Measurements from ENCODE around the gene KIF9. TPM values are rescaled to one million over a fixed set of nuclear protein-coding genes. Genes with fewer than 3 reads are reported as not detected.

The KIF9 gene
- total and polyA plus RNA-seq, 11 donors, result 5.2 to 19.2 (median 8.7) TPM

DNA sequence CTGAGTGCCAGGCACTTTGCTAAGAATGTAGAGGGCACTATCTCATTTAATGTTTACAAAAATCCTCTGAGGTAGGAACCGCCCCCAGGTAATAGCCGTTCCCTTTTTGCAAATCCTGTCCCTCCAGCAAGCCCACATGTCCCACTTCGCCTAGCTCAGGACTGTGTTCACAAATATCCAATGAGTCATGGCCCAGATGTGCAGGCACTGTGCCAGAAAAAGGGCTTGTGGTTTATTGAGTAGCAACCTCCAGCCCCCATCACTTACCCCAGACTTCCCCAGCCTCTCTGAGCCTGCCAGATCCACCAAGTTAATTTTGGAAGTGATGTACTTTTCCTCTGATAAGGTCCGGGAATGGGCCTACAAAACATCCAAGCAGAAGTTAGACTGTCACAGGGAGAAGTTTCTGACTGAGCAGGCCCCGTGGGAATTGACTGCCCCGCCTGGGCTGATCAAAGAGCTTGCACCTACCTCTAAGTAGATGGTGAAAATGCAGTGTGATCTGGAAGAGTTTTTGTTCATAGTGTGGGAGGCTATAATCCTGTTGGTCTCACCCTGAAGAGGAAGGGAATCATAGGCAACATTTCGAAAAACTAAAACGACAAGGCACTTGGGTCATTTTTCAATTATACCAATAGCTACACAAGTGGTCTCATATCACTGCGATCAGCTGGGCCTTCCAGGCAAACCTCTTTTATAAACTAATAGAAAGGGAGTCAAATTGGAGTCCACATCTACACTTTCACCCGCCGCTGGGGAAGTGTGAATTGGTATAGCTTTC is 15.7 kb downstream of the KIF9 start:
- ATAC-seq, result peak; percentile 94 to 97 (median 96)
- Histone ChIP-seq H3K27ac (peak overlapping the region; percentile 37 to 84 (median 65)), H3K27me3 (no peaks in the 10 kb centered on the region), H3K4me3 (no peak overlapping the region), H3K36me3 (peaks cover 0 to 4% (median 0%) of the 10 kb centered on the region in 9 donors), H3K9me3 (no peaks in the 10 kb centered on the region), H3K4me1 (peaks cover 0 to 29% (median 11%) of the 10 kb centered on the region in 12 donors)
- intact Hi-C loops (cut with DNase I), result loop anchor here in 1 of 10 donors (10.0 kb wide), 1 partner anchor 102 kb away; the partner anchor contains the start of gene SETD2
- 38 to 46% (median 43%) methylated on average over 11 of the region's 11 CpGs for WGBS, 4 donors
- DNase-seq, result peak; percentile 90 to 96 (median 94)
- TF ChIP-seq, protein P1, sequence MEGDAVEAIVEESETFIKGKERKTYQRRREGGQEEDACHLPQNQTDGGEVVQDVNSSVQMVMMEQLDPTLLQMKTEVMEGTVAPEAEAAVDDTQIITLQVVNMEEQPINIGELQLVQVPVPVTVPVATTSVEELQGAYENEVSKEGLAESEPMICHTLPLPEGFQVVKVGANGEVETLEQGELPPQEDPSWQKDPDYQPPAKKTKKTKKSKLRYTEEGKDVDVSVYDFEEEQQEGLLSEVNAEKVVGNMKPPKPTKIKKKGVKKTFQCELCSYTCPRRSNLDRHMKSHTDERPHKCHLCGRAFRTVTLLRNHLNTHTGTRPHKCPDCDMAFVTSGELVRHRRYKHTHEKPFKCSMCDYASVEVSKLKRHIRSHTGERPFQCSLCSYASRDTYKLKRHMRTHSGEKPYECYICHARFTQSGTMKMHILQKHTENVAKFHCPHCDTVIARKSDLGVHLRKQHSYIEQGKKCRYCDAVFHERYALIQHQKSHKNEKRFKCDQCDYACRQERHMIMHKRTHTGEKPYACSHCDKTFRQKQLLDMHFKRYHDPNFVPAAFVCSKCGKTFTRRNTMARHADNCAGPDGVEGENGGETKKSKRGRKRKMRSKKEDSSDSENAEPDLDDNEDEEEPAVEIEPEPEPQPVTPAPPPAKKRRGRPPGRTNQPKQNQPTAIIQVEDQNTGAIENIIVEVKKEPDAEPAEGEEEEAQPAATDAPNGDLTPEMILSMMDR (IDR thresholded peaks at IDR 0.05), result no peak
- TF ChIP-seq POLR2A (IDR thresholded peaks at IDR 0.05), result no peak

DNA sequence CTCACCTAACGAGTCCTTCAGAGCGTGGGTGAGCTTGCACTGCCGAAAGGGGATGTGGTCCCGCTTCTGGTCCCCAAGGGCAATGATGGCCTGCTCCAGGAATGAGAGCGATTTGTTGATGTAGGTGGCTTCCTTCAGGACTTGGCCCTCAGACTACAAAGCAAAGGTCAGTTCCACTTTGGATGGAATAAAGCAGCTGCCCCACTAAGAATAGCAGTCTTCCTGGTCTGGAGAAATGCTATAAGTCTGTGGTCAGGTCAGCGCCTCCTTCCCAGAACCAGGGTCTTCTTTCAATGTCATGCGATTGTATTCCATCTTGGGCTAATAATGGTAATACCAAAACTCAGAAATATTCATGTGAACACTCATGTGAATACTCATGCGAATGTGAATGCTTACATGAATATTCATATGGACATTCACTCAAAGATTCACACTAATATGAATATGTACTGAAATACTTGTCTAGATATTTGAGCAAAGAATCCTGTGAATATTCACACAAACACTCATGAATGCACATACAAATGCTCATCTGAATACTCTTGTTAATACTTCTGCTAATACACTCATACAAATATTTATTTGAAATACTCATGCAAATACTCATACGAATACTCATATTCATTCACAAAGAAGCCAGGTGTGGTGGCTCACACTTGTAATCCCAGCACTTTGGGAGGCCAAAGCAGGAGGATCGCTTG is 16.7 kb downstream of the KIF9 start:
- Histone ChIP-seq H3K36me3 (no peaks in the 10 kb centered on the region), H3K27me3 (no peaks in the 10 kb centered on the region), H3K4me3 (no peak overlapping the region), H3K4me1 (peaks cover 0 to 29% (median 11%) of the 10 kb centered on the region in 12 donors), H3K27ac (peak overlapping the region in 8 of 12 donors; percentile 47 to 82 (median 68)), H3K9me3 (no peaks in the 10 kb centered on the region)
- DNase-seq (no peak), ATAC-seq (no peak)
- WGBS, 4 donors, result 89 to 93% (median 90%) methylated on average over 10 of the region's 10 CpGs
- intact Hi-C loops (cut with DNase I), result loop anchor here in 1 of 10 donors (10.0 kb wide), 1 partner anchor 101 kb away; the partner anchor contains the start of gene SETD2
- TF ChIP-seq POLR2A (IDR thresholded peaks at IDR 0.05), result no peak
- TF ChIP-seq, protein P1 (IDR thresholded peaks at IDR 0.05), result no peak

DNA sequence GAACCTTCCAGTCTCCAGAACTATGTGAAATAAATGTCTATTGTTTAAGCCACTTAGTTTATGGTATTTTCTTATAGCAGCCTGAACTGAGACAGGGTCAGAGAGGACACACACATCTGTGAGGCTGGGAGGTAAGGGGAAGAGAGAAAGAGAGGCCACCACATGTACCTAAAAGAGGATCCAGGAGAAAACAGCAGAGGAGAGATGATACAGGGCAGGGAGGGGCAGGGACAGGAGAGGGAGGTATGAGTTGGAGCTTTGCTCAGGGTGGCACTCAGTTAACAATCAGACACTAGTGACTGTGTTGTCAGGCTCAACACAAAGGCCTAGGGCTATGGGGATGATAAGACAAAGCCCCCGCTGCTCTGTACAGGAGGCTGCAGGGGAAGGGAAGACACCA is 17.6 kb downstream of the KIF9 start:
- 93 to 96% (median 94%) methylated on average over 1 of the region's 1 CpG for WGBS, 4 donors
- DNase-seq (no peak), ATAC-seq (no peak)
- H3K27ac ChIP-seq, result peak overlapping the region in 1 of 12 donors; percentile 82
- no peak overlapping the region for H3K4me3 ChIP-seq
- no peaks in the 10 kb centered on the region for H3K27me3 ChIP-seq
- no peaks in the 10 kb centered on the region for H3K9me3 ChIP-seq
- TF ChIP-seq, protein P1 (IDR thresholded peaks at IDR 0.05), result no peak
- no peak for TF ChIP-seq POLR2A (IDR thresholded peaks at IDR 0.05)
- H3K36me3 ChIP-seq, result no peaks in the 10 kb centered on the region
- peaks cover 0 to 29% (median 11%) of the 10 kb centered on the region in 12 donors for H3K4me1 ChIP-seq
- intact Hi-C loops (cut with DNase I), result loop anchor here in 1 of 10 donors (10.0 kb wide), 1 partner anchor 100 kb away; the partner anchor contains the start of gene SETD2

DNA sequence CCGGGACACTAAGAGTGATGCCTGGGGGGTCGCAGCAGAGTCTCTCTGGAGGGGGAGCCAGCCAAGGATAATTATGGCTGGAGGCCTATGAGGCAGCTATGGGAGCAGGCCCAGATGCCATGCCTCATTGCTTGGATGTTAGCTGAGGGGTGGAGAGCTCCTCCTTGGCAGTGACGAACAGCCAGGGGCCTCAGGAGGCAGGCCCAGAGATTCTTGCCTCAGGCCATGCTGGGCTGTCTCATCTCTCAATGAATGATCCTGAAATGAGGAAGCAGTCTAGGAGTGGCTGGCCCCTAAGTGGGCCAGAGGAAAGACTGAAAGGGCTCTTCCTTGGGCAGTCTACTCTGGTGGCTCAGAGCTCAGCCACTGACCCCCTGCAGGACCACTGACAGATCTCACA is 21.3 kb downstream of the KIF9 start:
- Histone ChIP-seq H3K27me3 (no peaks in the 10 kb centered on the region), H3K36me3 (no peaks in the 10 kb centered on the region), H3K4me3 (no peak overlapping the region), H3K9me3 (no peaks in the 10 kb centered on the region), H3K27ac (no peak overlapping the region), H3K4me1 (peaks cover 0 to 9% (median 0%) of the 10 kb centered on the region in 12 donors)
- no peak for ATAC-seq
- peak in 1 of 5 donors; percentile 10 for DNase-seq
- WGBS, 4 donors, result 89 to 94% (median 90%) methylated on average over 3 of the region's 3 CpGs
- intact Hi-C loops (cut with DNase I), result loop anchor here in 1 of 10 donors (10.0 kb wide), 1 partner anchor 96 kb away; the partner anchor contains the start of gene SETD2
- TF ChIP-seq, protein P1 (IDR thresholded peaks at IDR 0.05), result no peak
- TF ChIP-seq POLR2A (IDR thresholded peaks at IDR 0.05), result no peak
